ENCODE measurements around the gene MTX3. TPM values are rescaled to one million over a fixed set of nuclear protein-coding genes. Genes with fewer than 3 reads are reported as not detected.
A peak's percentile ranks its signal among the peaks of the same experiment; 100 is the strongest.

The MTX3 gene
- total and polyA plus RNA-seq, 4 experiments from 2014 or later = 2.4 to 22.9 (median 12.7) TPM

DNA sequence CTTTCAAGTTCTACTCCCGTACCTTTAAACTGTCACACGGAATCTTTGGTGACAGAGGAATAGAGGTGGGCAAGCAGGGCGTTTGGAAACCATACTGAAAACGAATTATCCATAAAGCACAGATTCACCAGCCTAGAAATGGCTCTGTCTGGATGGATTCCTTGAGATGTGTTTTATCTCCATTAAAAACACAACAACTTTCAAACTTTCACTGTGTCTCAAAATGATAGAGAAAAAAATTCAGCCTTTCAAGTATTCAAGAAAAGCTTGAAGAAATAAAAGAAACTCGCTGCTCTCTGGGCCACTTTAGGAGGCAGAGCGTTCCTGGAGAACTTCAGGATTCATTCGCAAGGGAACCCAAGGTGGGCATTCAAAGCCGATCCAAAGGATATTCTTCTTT is 43.5 kb upstream of the MTX3 start:
- Mint-ChIP-seq H3K9me3 (peaks cover 0 to 3% (median 0%) of the 10 kb centered on the region in 8 donors), H3K4me1 (peaks cover 0 to 9% (median 5%) of the 10 kb centered on the region in 4 donors), H3K36me3 (no peaks in the 10 kb centered on the region), H3K27ac (no peak overlapping the region), H3K4me3 (peak overlapping the region in 6 of 8 donors; percentile 40 to 65 (median 57)), H3K27me3 (peaks cover 38 to 51% of the 10 kb centered on the region in 2 donors)
- no peak overlapping the region for H3K27ac ChIP-seq (ENCODE audit: low read depth, low read length)
- H3K27me3 ChIP-seq (ENCODE audit: insufficient read depth, low read length) = peaks cover 20% of the 10 kb centered on the region
- no peaks in the 10 kb centered on the region for H3K9me3 ChIP-seq (ENCODE audit: control insufficient read depth in 1 of 2, low read length in 2 of 2)
- H3K36me3 ChIP-seq (ENCODE audit: insufficient read depth, low read length) = no peaks in the 10 kb centered on the region
- ChIA-PET POLR2A (ENCODE audit: partially characterized antibody) (no interaction called here), CTCF (ENCODE audit: partially characterized antibody) (interaction anchor here (1.2 kb wide), 1 partner anchor 49 kb away, joined by 3 read pairs; no protein-coding TSS in a partner anchor)
- no peak overlapping the region for H3K4me3 ChIP-seq (ENCODE audit: low read length in 2 of 2)
- no peak for DNase-seq
- H3K4me1 ChIP-seq (ENCODE audit: insufficient read depth, low read length) = no peaks in the 10 kb centered on the region
- intact Hi-C loops (cut with micrococcal nuclease) = no loop called here

GRCh38 chr5:80033513-80033912 is 42.5 kb upstream of the MTX3 start:
- intact Hi-C loops (cut with micrococcal nuclease) = no loop called here
- H3K4me3 ChIP-seq (ENCODE audit: low read length in 2 of 2) = no peak overlapping the region

DNA sequence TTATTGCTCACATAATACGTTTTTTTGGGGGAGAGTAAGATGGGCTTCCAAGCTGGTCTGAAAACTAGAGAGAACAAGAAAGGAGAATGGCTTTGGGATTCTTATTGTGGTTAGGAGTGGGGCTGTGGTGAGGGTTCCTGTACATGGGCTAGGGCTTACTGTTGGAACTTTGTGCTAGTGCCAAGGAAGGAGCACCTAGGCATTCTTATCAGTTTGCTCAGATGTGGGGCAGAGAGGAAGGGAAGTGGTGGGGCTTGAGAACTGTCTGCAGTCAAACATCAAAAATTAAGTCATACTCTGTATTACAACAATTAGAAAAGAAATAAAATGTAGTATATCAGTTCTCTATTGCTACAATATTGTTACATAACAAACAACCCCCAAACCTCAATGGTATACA is 40.0 kb upstream of the MTX3 start:
- intact Hi-C loops (cut with micrococcal nuclease) = no loop called here
- no peaks in the 10 kb centered on the region for H3K36me3 Mint-ChIP-seq

More at GRCh38 chr5:80033513-80033912, 42.5 kb upstream of the MTX3 start:
- H3K4me1 ChIP-seq (ENCODE audit: insufficient read depth, low read length) = no peaks in the 10 kb centered on the region
- H3K36me3 ChIP-seq (ENCODE audit: insufficient read depth, low read length) = no peaks in the 10 kb centered on the region
- H3K27me3 Mint-ChIP-seq = peaks cover 38 to 49% of the 10 kb centered on the region in 2 donors
- no peak overlapping the region for H3K4me3 Mint-ChIP-seq
- no peaks in the 10 kb centered on the region for H3K36me3 Mint-ChIP-seq
- peaks cover 0 to 9% (median 5%) of the 10 kb centered on the region in 4 donors for H3K4me1 Mint-ChIP-seq
- ChIA-PET POLR2A (ENCODE audit: partially characterized antibody) (no interaction called here), CTCF (ENCODE audit: partially characterized antibody) (interaction anchor here (1.2 kb wide), 1 partner anchor 50 kb away, joined by 3 read pairs; no protein-coding TSS in a partner anchor)
- no peak overlapping the region for H3K27ac ChIP-seq (ENCODE audit: low read depth, low read length)
- H3K27me3 ChIP-seq (ENCODE audit: insufficient read depth, low read length) = peaks cover 20% of the 10 kb centered on the region
- peaks cover 0 to 3% (median 0%) of the 10 kb centered on the region in 8 donors for H3K9me3 Mint-ChIP-seq
- DNase-seq = no peak
- no peaks in the 10 kb centered on the region for H3K9me3 ChIP-seq (ENCODE audit: control insufficient read depth in 1 of 2, low read length in 2 of 2)
- no peak overlapping the region for H3K27ac Mint-ChIP-seq

DNA sequence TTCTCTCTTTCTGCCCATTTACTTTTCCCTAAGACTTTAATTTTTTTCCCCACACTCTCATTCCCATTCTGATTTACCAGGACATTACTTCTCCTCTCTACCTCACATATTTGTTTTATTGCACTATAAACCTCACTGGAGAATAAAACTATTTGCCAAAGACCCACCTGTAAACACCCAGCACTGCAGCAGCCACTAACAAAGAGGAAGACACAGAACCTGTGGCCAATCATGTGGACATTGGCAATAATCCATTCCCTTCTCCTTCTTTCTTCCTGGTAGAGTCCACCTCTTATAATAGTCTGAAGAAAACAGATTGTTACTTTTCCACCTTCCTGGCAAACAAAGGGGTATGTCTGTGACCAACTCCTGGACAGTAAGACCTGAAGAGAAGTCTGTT is 35.8 kb upstream of the MTX3 start:
- Histone ChIP-seq H3K36me3 (ENCODE audit: insufficient read depth, low read length) (no peaks in the 10 kb centered on the region), H3K27ac (ENCODE audit: low read depth, low read length) (no peak overlapping the region), H3K27me3 (ENCODE audit: insufficient read depth, low read length) (no peaks in the 10 kb centered on the region), H3K4me3 (ENCODE audit: low read length in 2 of 2) (no peak overlapping the region), H3K9me3 (ENCODE audit: control insufficient read depth in 1 of 2, low read length in 2 of 2) (no peaks in the 10 kb centered on the region), H3K4me1 (ENCODE audit: insufficient read depth, low read length) (no peaks in the 10 kb centered on the region)
- POLR2A ChIA-PET (ENCODE audit: partially characterized antibody) = no interaction called here
- CTCF ChIA-PET (ENCODE audit: partially characterized antibody) = no interaction called here
- Mint-ChIP-seq H3K27me3 (peaks cover 5 to 15% of the 10 kb centered on the region in 2 donors), H3K36me3 (no peaks in the 10 kb centered on the region), H3K4me3 (no peak overlapping the region), H3K4me1 (peaks cover 0 to 4% (median under 1%) of the 10 kb centered on the region in 4 donors), H3K27ac (no peak overlapping the region), H3K9me3 (no peaks in the 10 kb centered on the region)
- DNase-seq = no peak
- intact Hi-C loops (cut with micrococcal nuclease) = no loop called here

More for the DNA sequence above, 40.0 kb upstream of the MTX3 start:
- no peaks in the 10 kb centered on the region for H3K4me1 ChIP-seq (ENCODE audit: insufficient read depth, low read length)
- Mint-ChIP-seq H3K4me3 (no peak overlapping the region), H3K9me3 (peaks cover 0 to 3% (median 0%) of the 10 kb centered on the region in 8 donors), H3K27ac (no peak overlapping the region), H3K27me3 (peaks cover 29 to 42% of the 10 kb centered on the region in 2 donors), H3K4me1 (peaks cover 0 to 13% (median 6%) of the 10 kb centered on the region in 4 donors)
- ChIA-PET POLR2A (ENCODE audit: partially characterized antibody) (no interaction called here), CTCF (ENCODE audit: partially characterized antibody) (no interaction called here)
- H3K27ac ChIP-seq (ENCODE audit: low read depth, low read length) = no peak overlapping the region
- no peaks in the 10 kb centered on the region for H3K9me3 ChIP-seq (ENCODE audit: control insufficient read depth in 1 of 2, low read length in 2 of 2)
- no peak for DNase-seq
- H3K27me3 ChIP-seq (ENCODE audit: insufficient read depth, low read length) = peaks cover 10% of the 10 kb centered on the region
- no peaks in the 10 kb centered on the region for H3K36me3 ChIP-seq (ENCODE audit: insufficient read depth, low read length)
- H3K4me3 ChIP-seq (ENCODE audit: low read length in 2 of 2) = no peak overlapping the region

GRCh38 chr5:80025069-80025468 is 34.0 kb upstream of the MTX3 start:
- H3K9me3 ChIP-seq (ENCODE audit: control insufficient read depth in 1 of 2, low read length in 2 of 2) = no peaks in the 10 kb centered on the region
- no peaks in the 10 kb centered on the region for H3K4me1 ChIP-seq (ENCODE audit: insufficient read depth, low read length)
- no peaks in the 10 kb centered on the region for H3K36me3 ChIP-seq (ENCODE audit: insufficient read depth, low read length)
- H3K4me3 ChIP-seq (ENCODE audit: low read length in 2 of 2) = no peak overlapping the region
- ChIA-PET POLR2A (ENCODE audit: partially characterized antibody) (no interaction called here), CTCF (ENCODE audit: partially characterized antibody) (no interaction called here)
- Mint-ChIP-seq H3K36me3 (no peaks in the 10 kb centered on the region), H3K27me3 (peaks cover 5 to 11% of the 10 kb centered on the region in 2 donors), H3K9me3 (no peaks in the 10 kb centered on the region), H3K4me1 (peaks cover 0 to 4% (median under 1%) of the 10 kb centered on the region in 4 donors), H3K27ac (no peak overlapping the region), H3K4me3 (no peak overlapping the region)
- H3K27ac ChIP-seq (ENCODE audit: low read depth, low read length) = no peak overlapping the region
- intact Hi-C loops (cut with micrococcal nuclease) = no loop called here
- no peak for DNase-seq
- H3K27me3 ChIP-seq (ENCODE audit: insufficient read depth, low read length) = no peaks in the 10 kb centered on the region

- no peak overlapping the region for H3K4me3 ChIP-seq (ENCODE audit: low read length in 2 of 2)
- H3K27me3 Mint-ChIP-seq = no peaks in the 10 kb centered on the region
- H3K27me3 ChIP-seq (ENCODE audit: insufficient read depth, low read length) = no peaks in the 10 kb centered on the region
- H3K4me1 Mint-ChIP-seq = no peaks in the 10 kb centered on the region
- no peaks in the 10 kb centered on the region for H3K9me3 ChIP-seq (ENCODE audit: control insufficient read depth in 1 of 2, low read length in 2 of 2)
- no peak overlapping the region for H3K4me3 Mint-ChIP-seq
- H3K27ac Mint-ChIP-seq = no peak overlapping the region
- no peak overlapping the region for H3K27ac ChIP-seq (ENCODE audit: low read depth, low read length)
- intact Hi-C loops (cut with micrococcal nuclease) = loop anchor here (2.0 kb wide), 1 partner anchor 20 kb away; the partner anchor contains the start of gene MTX3
- H3K9me3 Mint-ChIP-seq = no peaks in the 10 kb centered on the region
- H3K4me1 ChIP-seq (ENCODE audit: insufficient read depth, low read length) = no peaks in the 10 kb centered on the region
- peaks cover 2 to 4% of the 10 kb centered on the region in 2 donors for H3K36me3 Mint-ChIP-seq
- no peaks in the 10 kb centered on the region for H3K36me3 ChIP-seq (ENCODE audit: insufficient read depth, low read length)
- POLR2A ChIA-PET (ENCODE audit: partially characterized antibody) = no interaction called here
- no peak for DNase-seq
- CTCF ChIA-PET (ENCODE audit: partially characterized antibody) = no interaction called here
These were observed 19.8 kb upstream of the MTX3 start for GRCh38 chr5:80010754-80011392.

DNA sequence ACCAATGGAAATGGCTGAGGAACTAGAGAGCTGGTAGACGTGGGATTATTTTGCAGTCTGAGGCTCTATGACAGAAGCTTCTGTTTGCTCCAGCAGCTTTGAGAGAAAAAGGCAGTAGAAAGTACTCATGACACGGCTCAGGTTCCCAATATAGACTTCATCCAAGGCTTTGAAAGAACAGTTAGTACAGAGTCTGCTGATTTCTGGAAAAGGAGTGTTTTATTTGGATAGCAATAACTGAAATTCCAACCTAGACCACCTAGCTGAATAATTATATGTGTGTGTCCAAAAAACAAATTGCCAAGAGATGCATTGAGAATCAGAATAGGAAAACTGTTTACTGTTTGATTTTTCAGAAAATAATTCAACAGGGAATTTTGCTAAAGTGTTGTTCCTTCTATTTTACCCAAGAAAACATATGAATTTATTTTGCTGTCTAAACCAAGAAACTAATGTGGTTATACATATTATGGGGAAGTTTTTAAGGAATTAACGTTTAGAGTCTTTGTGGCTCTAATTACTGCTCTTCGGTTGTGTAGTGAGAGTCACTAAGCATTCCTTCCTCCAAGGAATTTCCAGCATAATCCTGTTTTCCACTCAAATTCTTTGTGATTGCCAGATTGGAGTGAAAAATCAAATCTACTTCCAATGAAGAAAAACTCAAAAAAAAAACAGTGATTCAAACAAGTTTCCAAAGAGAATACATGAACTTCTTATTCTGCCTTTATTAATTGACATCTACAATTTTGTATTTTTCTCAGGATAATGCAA is 18.1 kb upstream of the MTX3 start:
- H3K27me3 ChIP-seq (ENCODE audit: insufficient read depth, low read length) = no peaks in the 10 kb centered on the region
- Mint-ChIP-seq H3K27ac (no peak overlapping the region), H3K9me3 (no peaks in the 10 kb centered on the region), H3K27me3 (no peaks in the 10 kb centered on the region), H3K36me3 (peaks cover 3 to 4% of the 10 kb centered on the region in 2 donors), H3K4me3 (no peak overlapping the region), H3K4me1 (no peaks in the 10 kb centered on the region)
- no peaks in the 10 kb centered on the region for H3K4me1 ChIP-seq (ENCODE audit: insufficient read depth, low read length)
- no peak for DNase-seq
- no peaks in the 10 kb centered on the region for H3K36me3 ChIP-seq (ENCODE audit: insufficient read depth, low read length)
- H3K4me3 ChIP-seq (ENCODE audit: low read length in 2 of 2) = no peak overlapping the region
- H3K27ac ChIP-seq (ENCODE audit: low read depth, low read length) = no peak overlapping the region
- ChIA-PET CTCF (ENCODE audit: partially characterized antibody) (no interaction called here), POLR2A (ENCODE audit: partially characterized antibody) (interaction anchor here (0.7 kb wide), 1 partner anchor 702 kb away, joined by 5 read pairs; no protein-coding TSS in a partner anchor)
- no peaks in the 10 kb centered on the region for H3K9me3 ChIP-seq (ENCODE audit: control insufficient read depth in 1 of 2, low read length in 2 of 2)
- intact Hi-C loops (cut with micrococcal nuclease) = no loop called here
